Embryonic facial prominence (tissue), 1 donor: Measurements from ENCODE around the gene SKI.

Experiments used
- DNase-seq: peaks from one replicate; pipeline ENCODE4 v3.0.0-alpha.2; 2016; ENCODE audit errors: extremely low spot score

SKI gene

DNA sequence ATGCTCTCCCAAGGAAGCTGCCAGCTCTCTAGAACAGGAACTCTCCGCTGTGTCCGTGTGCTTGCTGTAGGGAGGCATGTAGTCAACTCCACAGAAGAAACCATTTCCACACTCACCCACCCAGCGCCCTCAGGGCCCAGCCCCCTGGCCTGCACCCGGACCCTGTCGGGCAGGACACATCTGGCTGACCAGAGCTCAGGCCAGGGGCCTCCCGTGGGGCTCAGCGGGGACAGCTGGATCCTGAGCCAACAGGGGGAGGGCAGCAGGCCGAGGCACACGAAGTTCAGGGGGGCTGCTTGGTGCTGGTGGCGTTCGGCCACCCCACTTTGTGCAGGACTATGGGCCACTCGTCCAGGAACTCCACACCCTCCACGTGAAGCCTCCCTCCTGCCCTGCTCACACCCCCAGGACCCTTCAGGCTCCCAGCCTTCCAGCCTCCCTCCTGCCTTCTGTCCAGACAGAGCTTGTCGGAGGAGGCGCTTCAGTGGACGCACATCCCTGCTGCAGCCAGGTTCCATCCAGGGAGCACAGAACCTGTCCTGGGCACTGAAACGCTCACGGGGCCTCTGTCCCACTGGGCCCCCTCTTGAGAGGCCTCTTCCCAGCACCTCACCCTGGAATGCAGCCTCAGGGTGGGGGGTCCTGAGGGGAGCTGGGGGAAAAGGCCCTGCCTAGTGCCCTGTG is 18.6 kb upstream of the SKI start:
- no peak for DNase-seq

GRCh38 chr1:2210084-2210653 is 17.9 kb upstream of the SKI start:
- DNase-seq, result no peak

GRCh38 chr1:2210786-2211185 is 17.3 kb upstream of the SKI start:
- DNase-seq, result no peak

DNA sequence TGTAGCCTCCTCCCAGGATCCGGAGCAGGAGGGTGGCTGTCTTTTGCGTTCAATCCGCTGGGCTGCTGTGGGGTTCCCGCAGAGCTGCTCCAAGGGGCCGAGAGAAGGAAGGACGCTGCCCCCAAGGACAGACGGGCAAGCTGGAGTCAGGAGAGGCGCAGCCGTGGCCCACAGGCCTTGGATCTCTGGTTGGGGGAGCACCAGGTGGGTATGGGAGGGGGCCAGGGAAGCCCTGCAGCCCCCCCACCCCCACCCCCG is 15.9 kb upstream of the SKI start:
- no peak for DNase-seq

DNA sequence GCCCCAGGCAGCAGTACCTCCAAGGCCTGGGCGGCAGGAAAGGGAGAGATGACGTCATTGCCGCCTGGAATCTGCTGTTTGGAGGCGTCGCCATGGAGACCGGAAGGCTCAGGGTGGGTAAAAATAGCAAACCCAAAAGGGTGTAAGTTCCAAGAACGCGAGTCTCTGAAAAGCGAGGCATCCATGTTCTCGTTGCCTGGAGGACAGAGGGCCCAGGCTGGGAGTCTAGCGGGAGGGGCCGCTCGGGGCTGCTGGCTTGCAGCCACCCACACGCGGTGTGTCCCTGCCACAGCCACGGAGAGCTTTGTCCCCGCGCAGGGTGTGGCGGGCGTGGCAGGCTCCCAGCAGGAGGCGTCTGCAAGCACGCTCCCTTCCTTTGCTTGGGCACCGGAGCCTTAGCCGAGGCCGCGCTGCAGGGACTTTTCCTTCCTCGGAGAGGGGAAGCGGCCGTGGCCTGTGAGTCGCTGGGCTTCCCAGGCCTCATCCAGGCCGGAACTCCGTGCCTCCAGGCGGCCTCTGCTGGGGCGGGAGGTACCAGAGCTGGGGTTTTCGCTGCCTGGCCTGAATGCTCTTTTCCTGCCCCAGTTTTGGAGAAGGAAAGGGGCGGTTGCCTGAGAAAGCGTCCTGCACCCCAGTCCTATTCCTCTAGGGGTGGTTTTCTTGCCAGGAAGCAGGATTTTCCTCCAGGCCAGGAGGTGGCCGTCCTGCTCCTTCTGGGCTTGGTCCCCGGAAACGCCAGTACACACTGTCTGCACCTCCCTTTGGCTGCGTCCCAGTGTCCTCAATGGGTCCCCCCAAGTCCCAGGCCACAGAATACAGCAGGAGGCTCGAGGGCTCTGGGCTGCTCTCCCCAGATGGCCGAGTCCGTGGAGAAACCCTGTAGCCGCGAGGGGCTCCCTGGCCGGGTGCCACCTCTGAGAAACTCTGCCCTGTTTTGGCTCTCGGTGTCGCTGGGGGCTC is 15.3 kb upstream of the SKI start:
- DNase-seq, result peak; percentile 97

GRCh38 chr1:2213576-2214505 is 14.3 kb upstream of the SKI start:
- peak; percentile 70 for DNase-seq

- DNase-seq, result no peak
These were observed 13.4 kb upstream of the SKI start for GRCh38 chr1:2214541-2215241.

- DNase-seq, result no peak
These were observed 12.8 kb upstream of the SKI start for GRCh38 chr1:2215329-2215728.

- DNase-seq, result no peak
These were observed 12.0 kb upstream of the SKI start for GRCh38 chr1:2215909-2216766.

- no peak for DNase-seq
These were observed 11.4 kb upstream of the SKI start for GRCh38 chr1:2216767-2217058.

DNA sequence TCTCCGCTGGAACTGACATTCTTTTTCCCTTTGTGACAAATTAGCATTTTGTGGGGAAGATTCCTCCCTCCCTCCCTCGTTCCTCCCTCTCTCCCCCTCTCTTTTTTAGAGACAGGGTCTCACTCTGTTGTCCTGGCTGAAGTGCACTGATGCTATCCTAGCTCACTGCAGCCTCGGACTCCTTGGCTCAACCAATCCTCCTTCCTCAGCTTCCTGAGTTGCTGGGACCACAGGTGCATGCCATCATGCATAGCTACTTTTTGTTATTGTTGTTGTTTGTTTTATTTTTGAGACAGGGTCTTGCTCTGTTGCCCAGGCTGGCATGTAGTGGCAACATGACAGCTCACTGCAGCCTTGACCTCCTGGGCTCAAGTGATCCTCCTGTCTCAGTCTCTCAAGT is 6.8 kb upstream of the SKI start:
- DNase-seq, result no peak

DNA sequence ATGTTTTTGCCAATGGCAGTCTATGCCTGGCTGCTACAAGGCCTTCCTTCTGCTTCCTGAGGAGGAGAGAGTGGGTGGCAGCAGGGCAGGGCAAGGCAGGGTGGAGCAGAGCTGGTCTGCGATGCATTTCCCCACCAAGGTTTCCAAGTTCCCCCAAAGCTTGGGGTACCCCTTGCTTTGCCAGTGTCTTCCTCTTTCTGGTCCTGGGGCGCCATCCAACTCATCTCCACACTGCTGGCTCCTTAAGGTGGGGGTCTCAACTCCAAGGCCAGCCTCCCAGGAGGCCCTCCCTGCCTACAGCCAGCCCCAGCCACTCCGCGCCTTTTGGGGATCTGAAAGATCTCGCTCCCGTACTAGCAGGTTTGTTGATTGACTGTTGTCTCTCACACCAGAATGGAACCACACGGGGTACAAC is 3.9 kb upstream of the SKI start:
- no peak for DNase-seq

DNA sequence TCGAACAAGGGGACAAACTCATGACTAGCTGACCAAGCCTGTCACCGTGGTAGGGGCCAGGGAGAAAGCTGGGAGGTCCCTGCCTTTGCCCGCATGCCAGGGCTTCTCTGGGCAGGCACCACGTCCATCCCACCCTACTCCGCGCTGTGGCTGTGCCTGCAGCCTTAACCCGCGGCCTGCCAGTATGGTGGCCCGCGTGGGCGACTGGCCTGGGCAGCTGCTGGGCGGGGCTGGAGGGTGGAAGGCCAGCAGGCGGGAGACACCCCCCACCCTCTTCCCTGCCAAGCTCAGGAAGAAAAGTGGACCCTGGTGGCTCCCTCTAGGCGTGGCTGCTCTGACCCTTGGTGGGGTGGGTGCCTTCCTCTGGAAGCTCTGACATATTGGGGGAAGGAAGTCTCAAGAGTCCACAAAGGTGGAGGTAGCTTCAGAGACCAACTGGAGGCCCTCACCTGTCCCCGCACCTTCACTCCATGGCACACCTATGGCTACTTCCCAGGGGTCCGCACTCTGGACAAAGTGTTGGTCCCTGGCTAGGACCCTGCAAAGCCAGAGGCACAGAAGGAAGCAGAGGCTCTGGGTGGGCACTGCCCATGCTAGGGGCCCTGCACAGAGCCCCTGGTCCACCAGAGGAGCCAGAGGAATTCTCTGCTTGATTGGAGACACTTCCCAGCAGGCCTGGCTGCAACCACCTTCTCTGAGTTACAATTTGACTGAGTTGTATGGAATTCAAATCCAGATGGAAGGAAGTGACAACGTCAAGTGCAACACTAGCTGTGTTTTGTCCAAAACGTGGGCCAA is 3.3 kb upstream of the SKI start:
- DNase-seq, result no peak

GRCh38 chr1:2226525-2227345 is 1.4 kb upstream of the SKI start:
- DNase-seq, result no peak

DNA sequence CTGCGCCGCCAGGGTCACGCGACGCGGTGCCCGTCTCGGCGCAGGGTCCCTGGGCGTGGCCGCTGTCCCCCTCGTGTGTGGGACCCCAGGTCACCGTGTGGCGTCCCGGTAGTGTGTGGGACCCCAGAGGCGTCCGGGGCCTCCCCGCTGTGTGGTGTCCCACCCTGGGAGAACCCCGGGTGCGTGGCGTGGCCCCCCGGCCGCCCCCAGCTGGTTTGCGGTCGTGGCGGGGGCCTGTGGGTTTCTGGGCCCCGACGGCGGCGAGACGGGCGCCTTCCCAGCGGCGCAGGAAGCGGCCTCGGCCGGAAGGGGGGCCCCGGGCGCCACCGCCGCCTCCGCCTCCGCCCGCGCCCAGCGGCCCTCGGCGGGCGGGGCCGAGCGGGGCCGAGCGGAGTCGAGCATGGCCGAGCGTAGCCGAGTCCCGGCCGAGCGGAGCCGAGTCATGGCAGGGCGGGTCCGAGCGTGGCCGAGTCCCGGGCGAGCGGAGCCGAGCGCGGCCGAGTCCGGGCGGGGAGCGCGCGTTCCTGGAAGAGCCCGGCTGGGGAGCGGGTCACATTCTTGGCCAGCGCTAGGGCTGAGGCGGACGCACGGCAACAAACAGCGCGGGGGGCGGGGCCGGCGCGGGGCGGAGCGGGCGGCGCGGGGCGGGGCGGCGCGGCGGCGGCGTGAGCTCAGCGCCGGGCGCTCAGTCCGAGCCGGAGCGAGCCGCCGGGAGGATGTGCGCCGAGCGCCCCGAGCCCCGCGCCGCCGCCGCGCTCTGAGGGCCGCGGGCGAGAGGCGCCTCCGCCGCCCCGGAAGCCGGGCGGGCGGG is 568 bp upstream of the SKI start:
- DNase-seq, result peak; percentile 95

DNA sequence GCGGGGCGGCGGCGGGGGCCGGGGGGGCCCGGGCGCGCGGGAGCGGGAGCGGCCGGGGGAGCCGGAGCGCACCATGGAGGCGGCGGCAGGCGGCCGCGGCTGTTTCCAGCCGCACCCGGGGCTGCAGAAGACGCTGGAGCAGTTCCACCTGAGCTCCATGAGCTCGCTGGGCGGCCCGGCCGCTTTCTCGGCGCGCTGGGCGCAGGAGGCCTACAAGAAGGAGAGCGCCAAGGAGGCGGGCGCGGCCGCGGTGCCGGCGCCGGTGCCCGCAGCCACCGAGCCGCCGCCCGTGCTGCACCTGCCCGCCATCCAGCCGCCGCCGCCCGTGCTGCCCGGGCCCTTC is 546 bp downstream of the SKI start:
- DNase-seq, result no peak

DNA sequence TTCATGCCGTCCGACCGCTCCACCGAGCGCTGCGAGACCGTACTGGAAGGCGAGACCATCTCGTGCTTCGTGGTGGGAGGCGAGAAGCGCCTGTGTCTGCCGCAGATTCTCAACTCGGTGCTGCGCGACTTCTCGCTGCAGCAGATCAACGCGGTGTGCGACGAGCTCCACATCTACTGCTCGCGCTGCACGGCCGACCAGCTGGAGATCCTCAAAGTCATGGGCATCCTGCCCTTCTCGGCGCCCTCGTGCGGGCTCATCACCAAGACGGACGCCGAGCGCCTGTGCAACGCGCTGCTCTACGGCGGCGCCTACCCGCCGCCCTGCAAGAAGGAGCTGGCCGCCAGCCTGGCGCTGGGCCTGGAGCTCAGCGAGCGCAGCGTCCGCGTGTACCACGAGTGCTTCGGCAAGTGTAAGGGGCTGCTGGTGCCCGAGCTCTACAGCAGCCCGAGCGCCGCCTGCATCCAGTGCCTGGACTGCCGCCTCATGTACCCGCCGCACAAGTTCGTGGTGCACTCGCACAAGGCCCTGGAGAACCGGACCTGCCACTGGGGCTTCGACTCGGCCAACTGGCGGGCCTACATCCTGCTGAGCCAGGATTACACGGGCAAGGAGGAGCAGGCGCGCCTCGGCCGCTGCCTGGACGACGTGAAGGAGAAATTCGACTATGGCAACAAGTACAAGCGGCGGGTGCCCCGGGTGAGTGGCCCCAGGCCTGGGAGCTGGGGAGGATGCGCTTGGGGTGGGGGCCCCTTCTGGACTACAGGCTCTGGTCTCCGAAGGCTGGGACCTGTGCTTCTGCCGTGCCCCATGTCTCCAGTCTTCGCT is 1.1 kb downstream of the SKI start:
- no peak for DNase-seq
